ENCODE data around the gene CLDN15. TPM values are rescaled to one million over a fixed set of nuclear protein-coding genes. Genes with fewer than 3 reads are reported as not detected.

Gene CLDN15
- total RNA-seq, 4 donors from 2014 or later: 12.0 to 34.8 (median 25.6) TPM

GRCh38 chr7:101240226-101241014, 2.8 kb upstream of the CLDN15 start:
- Histone ChIP-seq H3K27me3 (no peaks in the 10 kb centered on the region), H3K27ac (peak overlapping the region in 3 of 4 donors; percentile 81 to 83 (median 83)), H3K4me3 (no peak overlapping the region), H3K9me3 (no peaks in the 10 kb centered on the region), H3K36me3 (peaks cover 0 to 58% (median 0%) of the 10 kb centered on the region in 3 donors), H3K4me1 (peaks cover 0 to 79% (median 31%) of the 10 kb centered on the region in 4 donors)
- WGBS, 2 donors: 86% methylated on average over 31 to 32 of the region's 32 CpGs
- no peak for TF ChIP-seq POLR2A (IDR thresholded peaks at IDR 0.05)
- no peak for TF ChIP-seq CTCF (IDR thresholded peaks at IDR 0.05)
- no peak for TF ChIP-seq EP300 (IDR thresholded peaks at IDR 0.05)
- no peak for DNase-seq (ENCODE audit: low spot score in 2 of 2)

- Histone ChIP-seq H3K4me3 (no peak overlapping the region), H3K4me1 (peaks cover 0 to 75% (median 28%) of the 10 kb centered on the region in 4 donors), H3K36me3 (peaks cover 0 to 63% (median 0%) of the 10 kb centered on the region in 3 donors), H3K27ac (peak overlapping the region; percentile 25 to 83 (median 82)), H3K27me3 (no peaks in the 10 kb centered on the region), H3K9me3 (no peaks in the 10 kb centered on the region)
- TF ChIP-seq EP300 (IDR thresholded peaks at IDR 0.05): no peak
- TF ChIP-seq POLR2A (IDR thresholded peaks at IDR 0.05): no peak
- TF ChIP-seq CTCF (IDR thresholded peaks at IDR 0.05): no peak
- DNase-seq (ENCODE audit: low spot score in 2 of 2): no peak
- 88 to 91% methylated on average over 9 of the region's 9 CpGs for WGBS, 2 donors
Measured at GRCh38 chr7:101239951-101240220, 2.3 kb upstream of the CLDN15 start.

GRCh38 chr7:101239191-101239950, 1.8 kb upstream of the CLDN15 start:
- Histone ChIP-seq H3K27me3 (no peaks in the 10 kb centered on the region), H3K27ac (peak overlapping the region; percentile 25 to 83 (median 82)), H3K4me1 (peaks cover 0 to 75% (median 28%) of the 10 kb centered on the region in 4 donors), H3K36me3 (peaks cover 0 to 68% (median 0%) of the 10 kb centered on the region in 3 donors), H3K4me3 (no peak overlapping the region), H3K9me3 (no peaks in the 10 kb centered on the region)
- no peak for TF ChIP-seq CTCF (IDR thresholded peaks at IDR 0.05)
- TF ChIP-seq POLR2A (IDR thresholded peaks at IDR 0.05): no peak
- TF ChIP-seq EP300 (IDR thresholded peaks at IDR 0.05): peak in 1 of 2 donors; percentile 37
- WGBS, 2 donors: 54 to 56% methylated on average over 27 of the region's 27 CpGs
- no peak for DNase-seq (ENCODE audit: low spot score in 2 of 2)

GRCh38 chr7:101238226-101239182, 902 bp upstream of the CLDN15 start:
- peak overlapping the region in 1 of 4 donors; percentile 21 for H3K4me3 ChIP-seq
- H3K4me1 ChIP-seq: peaks cover 0 to 69% (median 22%) of the 10 kb centered on the region in 4 donors
- 45 to 52% methylated on average over 19 to 28 of the region's 28 CpGs for whole genome bisulfite sequencing, 2 donors
- no peak for DNase-seq (ENCODE audit: low spot score in 2 of 2)
- no peaks in the 10 kb centered on the region for H3K9me3 ChIP-seq
- peaks cover 0 to 75% (median 0%) of the 10 kb centered on the region in 3 donors for H3K36me3 ChIP-seq
- peak overlapping the region; percentile 9 to 83 (median 82) for H3K27ac ChIP-seq
- no peaks in the 10 kb centered on the region for H3K27me3 ChIP-seq
- TF ChIP-seq EP300 (IDR thresholded peaks at IDR 0.05) (no peak), CTCF (IDR thresholded peaks at IDR 0.05) (no peak), POLR2A (IDR thresholded peaks at IDR 0.05) (no peak)
